Subcutaneous adipose tissue (tissue), 4 donors: ENCODE results near the gene POMT1. TPM values are rescaled to one million over a fixed set of nuclear protein-coding genes. Genes with fewer than 3 reads are reported as not detected.

Experiments
- total RNA-seq, 4 donors: library from RNA; depleted of rRNA; stranded (reverse); fragments of >200 nt; gene quantifications; one replicate each; pipeline ENCODE4 v1.1.0, GENCODE V29; 2016
- TF ChIP-seq, protein P1 (sequence below): fragments of 450-650 bp; IDR thresholded peaks from one replicate; pipeline ENCODE4 v1.5.1; 2016; ENCODE audit warnings: low read depth, mild to moderate bottlenecking, control low read depth, antibody characterized with exemption, moderate library complexity

POMT1 gene
- total RNA-seq, 4 donors from 2014 or later = 17.0 to 54.3 (median 27.1) TPM

DNA sequence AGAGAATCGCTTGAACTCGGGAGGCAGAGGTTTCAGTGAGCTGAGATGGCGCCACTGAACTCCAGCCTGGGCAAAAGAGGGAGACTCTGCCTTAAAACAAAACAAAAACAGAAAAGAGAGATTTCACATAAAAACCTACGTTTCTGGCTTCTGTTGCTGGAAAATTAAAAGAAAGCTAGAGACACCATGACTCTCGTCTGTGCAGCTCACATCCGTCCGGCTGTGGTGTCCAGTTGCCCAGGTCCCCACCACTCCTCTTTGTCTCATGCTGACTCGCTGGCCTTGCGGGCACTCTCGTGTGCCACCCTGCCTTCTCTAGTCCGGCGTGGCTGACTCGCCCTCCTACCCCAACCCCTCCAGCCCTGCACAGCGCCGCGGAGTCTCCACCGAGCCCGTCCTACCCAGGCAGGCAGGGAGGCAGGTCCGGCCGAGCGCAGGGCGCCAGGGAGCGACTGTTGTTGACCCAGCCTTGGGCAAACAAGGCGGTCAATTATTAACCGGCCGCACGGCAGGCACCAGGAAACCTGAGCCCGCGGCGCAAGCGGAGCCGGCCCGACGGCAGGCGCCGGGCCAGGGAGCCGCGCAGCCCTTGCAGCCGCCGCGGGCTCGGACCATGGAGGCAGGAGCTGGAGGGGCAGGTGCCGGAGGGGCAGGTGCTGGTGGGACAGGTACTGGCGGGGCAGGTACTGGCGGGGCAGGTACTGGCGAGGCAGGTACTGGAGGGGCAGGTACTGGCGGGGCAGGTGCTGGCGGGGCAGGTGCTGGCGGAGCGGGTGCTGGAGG lies 42.5 kb downstream of the POMT1 start, which contains the start of gene PRRT1B:
PRRT1B (plus strand) TSS at position 521 of the 783 bp plus-strand sequence; CDS start at position 614, 93 bp downstream.
- TF ChIP-seq, protein P1, sequence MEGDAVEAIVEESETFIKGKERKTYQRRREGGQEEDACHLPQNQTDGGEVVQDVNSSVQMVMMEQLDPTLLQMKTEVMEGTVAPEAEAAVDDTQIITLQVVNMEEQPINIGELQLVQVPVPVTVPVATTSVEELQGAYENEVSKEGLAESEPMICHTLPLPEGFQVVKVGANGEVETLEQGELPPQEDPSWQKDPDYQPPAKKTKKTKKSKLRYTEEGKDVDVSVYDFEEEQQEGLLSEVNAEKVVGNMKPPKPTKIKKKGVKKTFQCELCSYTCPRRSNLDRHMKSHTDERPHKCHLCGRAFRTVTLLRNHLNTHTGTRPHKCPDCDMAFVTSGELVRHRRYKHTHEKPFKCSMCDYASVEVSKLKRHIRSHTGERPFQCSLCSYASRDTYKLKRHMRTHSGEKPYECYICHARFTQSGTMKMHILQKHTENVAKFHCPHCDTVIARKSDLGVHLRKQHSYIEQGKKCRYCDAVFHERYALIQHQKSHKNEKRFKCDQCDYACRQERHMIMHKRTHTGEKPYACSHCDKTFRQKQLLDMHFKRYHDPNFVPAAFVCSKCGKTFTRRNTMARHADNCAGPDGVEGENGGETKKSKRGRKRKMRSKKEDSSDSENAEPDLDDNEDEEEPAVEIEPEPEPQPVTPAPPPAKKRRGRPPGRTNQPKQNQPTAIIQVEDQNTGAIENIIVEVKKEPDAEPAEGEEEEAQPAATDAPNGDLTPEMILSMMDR = no peak

DNA sequence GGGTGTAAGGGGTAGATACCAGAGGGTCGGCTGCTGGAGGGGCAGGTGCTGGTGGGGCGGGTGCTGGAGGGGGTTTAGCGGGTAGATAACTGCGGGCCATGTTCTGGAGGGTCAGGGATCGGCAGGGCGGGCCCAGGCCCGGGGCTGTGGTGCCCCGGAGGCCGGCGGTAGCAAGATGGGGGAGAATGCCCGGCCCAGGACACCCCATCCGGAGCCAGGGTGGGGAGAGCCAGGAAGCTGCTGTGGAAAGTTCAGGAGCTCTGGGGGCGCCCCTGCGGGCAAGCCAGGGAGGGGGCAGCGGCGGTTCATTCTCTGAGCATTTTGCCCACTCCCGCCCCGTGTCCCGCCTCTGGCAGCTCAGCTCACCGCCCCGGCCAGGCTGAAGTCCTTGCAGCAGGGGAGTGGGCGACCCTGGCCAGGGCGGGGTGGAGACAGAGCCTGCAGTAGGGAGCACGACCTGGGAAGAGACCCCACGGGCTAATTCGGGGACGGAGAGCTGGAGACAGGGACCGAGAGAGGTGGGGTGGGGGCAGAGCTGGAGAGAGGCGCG lies 43.1 kb downstream of the POMT1 start:
- TF ChIP-seq, protein P1 = no peak

DNA sequence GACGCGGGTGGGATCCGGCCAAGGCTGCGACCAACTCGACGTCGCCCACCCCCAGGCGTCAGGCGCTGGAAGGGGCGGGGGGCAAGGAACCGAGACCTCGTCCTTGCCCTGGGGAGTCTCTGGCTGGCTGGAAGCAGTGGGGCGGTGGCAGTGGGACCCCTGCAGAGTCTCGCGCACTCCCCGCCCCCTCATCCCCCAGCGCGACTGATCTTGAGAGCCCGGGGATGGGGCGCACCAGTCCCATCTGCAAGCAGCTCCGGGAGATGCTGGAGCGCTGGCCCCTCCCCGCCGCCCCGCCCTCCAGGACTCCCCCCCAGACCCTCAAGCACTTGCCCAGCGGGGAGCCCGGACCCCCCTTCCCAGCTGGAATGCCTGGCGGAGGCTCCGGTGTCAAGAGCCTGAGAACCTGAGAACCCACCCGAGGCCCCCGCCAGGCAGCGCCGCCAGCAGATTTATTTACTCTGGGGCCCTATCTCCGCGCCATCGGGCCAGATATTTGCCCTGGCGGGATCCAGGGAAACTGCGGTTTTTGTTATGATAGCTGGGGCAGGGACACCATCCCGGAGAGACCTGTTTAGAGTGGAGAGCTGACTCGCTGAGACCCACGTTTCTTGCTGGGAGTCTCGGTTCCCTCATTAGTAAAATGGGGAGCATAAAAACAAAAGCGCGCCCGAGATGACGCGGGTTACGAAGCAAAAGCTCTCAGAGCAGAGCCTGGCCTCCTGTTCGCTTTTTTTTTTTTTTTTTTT lies 43.8 kb downstream of the POMT1 start:
- TF ChIP-seq, protein P1 = no peak

DNA sequence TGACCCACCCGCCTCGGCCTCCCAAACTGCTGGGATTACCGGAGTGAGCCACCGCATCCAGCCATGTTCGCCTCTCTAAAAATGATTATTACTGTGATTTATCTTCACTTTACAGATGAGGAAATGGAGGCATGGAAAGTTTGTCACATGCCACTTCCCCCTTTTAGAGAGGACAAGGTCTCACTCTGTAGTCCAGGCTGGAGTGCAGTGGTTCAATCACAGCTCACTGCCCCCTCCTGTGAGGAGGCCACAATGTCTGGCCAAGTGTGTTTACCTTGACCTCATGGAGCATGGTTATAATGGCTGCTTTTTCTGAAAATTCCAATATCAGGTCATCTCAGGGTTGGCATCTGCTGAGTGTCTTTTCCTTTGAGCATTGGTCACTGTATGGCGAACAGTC lies 49.3 kb downstream of the POMT1 start:
- TF ChIP-seq, protein P1 = no peak

DNA sequence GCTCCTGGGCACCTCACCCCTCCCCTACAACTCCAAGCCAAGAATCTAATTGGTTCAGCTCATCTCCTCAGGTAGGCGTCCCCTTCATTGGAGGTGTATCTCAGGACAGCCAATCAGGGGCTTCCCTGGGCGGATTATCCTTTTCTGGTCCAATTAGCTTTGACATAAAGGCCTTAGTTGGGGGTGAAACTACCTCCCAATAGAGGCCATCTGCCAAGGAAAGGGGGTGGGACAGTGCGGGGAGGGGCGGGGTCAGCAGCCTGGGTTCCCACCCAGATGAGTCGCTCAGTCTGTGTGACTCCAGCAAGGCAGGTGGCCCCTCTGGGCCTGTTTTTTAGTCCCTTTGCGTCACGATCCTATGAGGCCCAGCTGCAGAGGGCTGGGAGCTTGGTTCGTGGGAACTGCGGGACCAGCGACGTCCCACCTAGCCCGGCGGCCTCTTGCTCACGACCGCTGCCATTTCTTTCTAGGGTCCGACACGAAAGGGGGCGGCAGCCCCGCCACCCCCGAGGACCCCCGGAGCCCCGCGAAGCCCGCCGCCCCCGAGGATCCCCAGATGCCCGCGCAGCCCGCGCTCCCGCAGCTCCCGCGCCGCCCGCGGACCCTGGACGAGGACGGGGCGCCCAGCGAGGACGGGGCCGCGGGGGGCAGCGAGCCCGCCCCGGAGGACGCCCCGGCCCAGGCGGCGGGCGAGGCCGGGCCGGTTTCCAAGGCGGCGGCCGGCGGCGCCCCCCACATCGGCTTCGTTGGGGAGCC lies 51.5 kb downstream of the POMT1 start:
- TF ChIP-seq, protein P1 = no peak

DNA sequence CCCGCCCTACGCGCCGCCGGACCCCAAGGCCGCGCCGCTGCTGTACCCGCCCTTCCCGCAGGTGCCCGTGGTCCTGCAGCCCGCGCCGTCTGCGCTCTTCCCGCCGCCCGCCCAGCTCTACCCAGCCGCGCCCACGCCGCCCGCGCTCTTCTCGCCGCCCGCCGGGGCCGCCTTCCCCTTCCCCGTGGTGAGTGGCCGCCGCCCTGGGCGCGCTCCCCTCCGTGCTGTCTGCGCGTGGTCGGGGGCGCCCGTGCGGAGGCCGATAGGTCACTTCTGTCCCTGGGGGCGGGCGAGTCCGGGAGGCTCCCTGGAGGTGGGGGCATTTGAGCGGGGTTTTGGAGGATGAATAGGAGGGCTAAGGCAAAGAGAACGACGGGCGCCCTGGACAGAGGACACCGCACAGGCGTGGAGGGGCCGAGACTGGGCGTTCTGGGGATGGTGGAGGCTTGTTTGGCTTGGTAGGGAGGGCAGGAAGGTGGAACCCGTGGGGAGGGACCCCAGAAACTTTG lies 52.2 kb downstream of the POMT1 start:
- TF ChIP-seq, protein P1 = no peak
